H9 (cell line): ENCODE results near the gene TK1. TPM values are rescaled to one million over a fixed set of nuclear protein-coding genes. Genes with fewer than 3 reads are reported as not detected.

ENCODE experiments used
- DNase-seq: peaks from one replicate; pipeline ENCODE4 v3.0.0-alpha.2; 2017
- H2AFZ ChIP-seq: one replicate; pipeline ENCODE4 v1.6.1; 2013; ENCODE audit warnings: mild to moderate bottlenecking, low read length, control low read depth, moderate library complexity
- H2AK5ac ChIP-seq: 2 replicates; pipeline ENCODE4 v1.6.1; 2013; ENCODE audit warnings: low read length, control low read depth, mixed read lengths; ENCODE audit not compliant: insufficient read length
- H2BK120ac ChIP-seq: one replicate; pipeline ENCODE4 v1.6.1; 2013; ENCODE audit warnings: low read depth, mild to moderate bottlenecking, low read length, control low read depth, inconsistent platforms; ENCODE audit not compliant: poor library complexity, severe bottlenecking
- H2BK12ac ChIP-seq: 2 replicates; pipeline ENCODE4 v1.6.1; 2013; ENCODE audit warnings: low read length, control low read depth, mixed read lengths, low read depth; ENCODE audit not compliant: insufficient read length
- H2BK15ac ChIP-seq: 2 replicates; pipeline ENCODE4 v1.6.1; 2013; ENCODE audit warnings: low read depth, low read length, control low read depth
- H2BK20ac ChIP-seq: one replicate; pipeline ENCODE4 v1.6.1; 2013; ENCODE audit warnings: low read depth, mild to moderate bottlenecking, low read length, control low read depth, inconsistent platforms; ENCODE audit not compliant: poor library complexity, severe bottlenecking
- H2BK5ac ChIP-seq: 2 replicates; pipeline ENCODE4 v1.6.1; 2013; ENCODE audit warnings: low read length, control low read depth, mixed read lengths; ENCODE audit not compliant: insufficient read length
- H3K14ac ChIP-seq: 2 replicates; pipeline ENCODE4 v1.6.1; 2013; ENCODE audit warnings: low read length, control low read depth; ENCODE audit not compliant: insufficient read depth
- H3K18ac ChIP-seq: 2 replicates; pipeline ENCODE4 v1.6.1; 2013; ENCODE audit warnings: low read depth, mild to moderate bottlenecking, mixed read lengths, low read length, control low read depth; ENCODE audit not compliant: insufficient read length
- H3K23ac ChIP-seq: 2 replicates; pipeline ENCODE4 v1.6.1; 2013; ENCODE audit warnings: low read length, control low read depth, mixed read lengths, low read depth; ENCODE audit not compliant: insufficient read length
- H3K23me2 ChIP-seq: 2 replicates; pipeline ENCODE4 v1.6.1; 2013; ENCODE audit warnings: low read depth, mild to moderate bottlenecking, mixed read lengths, low read length, control low read depth; ENCODE audit not compliant: insufficient read length, poor library complexity, severe bottlenecking
- H3K27ac ChIP-seq: 2 replicates; pipeline ENCODE4 v1.5.1; 2013; ENCODE audit warnings: low read length, control low read depth, mixed read lengths, low read depth; ENCODE audit not compliant: insufficient read length
- H3K27me3 ChIP-seq: 2 replicates; pipeline ENCODE4 v1.6.1; 2013; ENCODE audit warnings: low read length, control low read depth, inconsistent platforms; ENCODE audit not compliant: insufficient read depth
- H3K4ac ChIP-seq: 2 replicates; pipeline ENCODE4 v1.6.1; 2013; ENCODE audit warnings: low read depth, mild to moderate bottlenecking, control low read depth, inconsistent platforms, low read length, moderate library complexity
- H3K4me1 ChIP-seq: 2 replicates; pipeline ENCODE4 v1.6.1; 2013; ENCODE audit warnings: low read length, control low read depth, inconsistent platforms; ENCODE audit not compliant: insufficient read depth
- H3K4me2 ChIP-seq: 2 replicates; pipeline ENCODE4 v1.6.1; 2013; ENCODE audit warnings: low read length, control low read depth, mixed read lengths; ENCODE audit not compliant: insufficient read length, insufficient read depth
- H3K56ac ChIP-seq: 2 replicates; pipeline ENCODE4 v1.6.1; 2013; ENCODE audit warnings: low read depth, mild to moderate bottlenecking, mixed read lengths, low read length, control low read depth; ENCODE audit not compliant: insufficient read length
- H3K79me1 ChIP-seq: 2 replicates; pipeline ENCODE4 v1.6.1; 2013; ENCODE audit warnings: low read depth, mild to moderate bottlenecking, moderate library complexity, low read length, control low read depth, inconsistent platforms; ENCODE audit not compliant: insufficient read depth, poor library complexity, severe bottlenecking
- H3K79me2 ChIP-seq: 2 replicates; pipeline ENCODE4 v1.6.1; 2013; ENCODE audit warnings: low read length, control low read depth, inconsistent platforms; ENCODE audit not compliant: insufficient read depth
- H3K9ac ChIP-seq: 2 replicates; pipeline ENCODE4 v1.6.1; 2013; ENCODE audit warnings: low read length, control low read depth, mixed read lengths; ENCODE audit not compliant: insufficient read length; ENCODE audit errors: extremely low read depth
- H3K9me3 ChIP-seq: one replicate; pipeline ENCODE4 v1.6.1; 2013; ENCODE audit warnings: low read depth, low read length, inconsistent platforms; ENCODE audit not compliant: control insufficient read depth
- H3T11ph ChIP-seq: one replicate; pipeline ENCODE4 v1.6.1; 2013; ENCODE audit warnings: mild to moderate bottlenecking, low read length, control low read depth, inconsistent platforms
- H4K20me1 ChIP-seq: one replicate; pipeline ENCODE4 v1.6.1; 2013; ENCODE audit not compliant: control insufficient read depth, insufficient read length, insufficient read depth
- H4K5ac ChIP-seq: 2 replicates; pipeline ENCODE4 v1.6.1; 2013; ENCODE audit warnings: low read depth, mild to moderate bottlenecking, mixed read lengths, low read length, control low read depth; ENCODE audit not compliant: insufficient read length
- H4K8ac ChIP-seq: replicated peaks from 2 replicates; pipeline ENCODE4 v1.6.1; 2013; ENCODE audit warnings: low read length, control low read depth, mixed read lengths, low read depth; ENCODE audit not compliant: insufficient read length
- H4K91ac ChIP-seq: 2 replicates; pipeline ENCODE4 v1.6.1; 2013; ENCODE audit warnings: low read depth, mild to moderate bottlenecking, moderate library complexity, mixed read lengths, low read length, control low read depth; ENCODE audit not compliant: insufficient read length
- H3K27ac Mint-ChIP-seq, 3 experiments: 2 replicates in 2 of 3; 3 replicates in 1 of 3; pipeline ENCODE4 v1.8.0; 2020 to 2021; ENCODE audit warnings: mixed read lengths in 3 of 3, mild to moderate bottlenecking in 1 of 3, moderate library complexity in 1 of 3
- H3K27me3 Mint-ChIP-seq: 2 replicates; pipeline ENCODE4 v1.8.0; 2021; ENCODE audit warnings: low read depth, mild to moderate bottlenecking, moderate library complexity, mixed read lengths
- H3K36me3 Mint-ChIP-seq, 3 experiments: 2 replicates in 2 of 3; 3 replicates in 1 of 3; pipeline ENCODE4 v1.8.0; 2020 to 2021; ENCODE audit warnings: low read depth in 3 of 3, mixed read lengths in 3 of 3; ENCODE audit not compliant: insufficient read depth in 1 of 3
- H3K4me1 Mint-ChIP-seq, 2 experiments: 2 replicates each; pipeline ENCODE4 v1.8.0; 2020; ENCODE audit warnings: mixed read lengths in 2 of 2
- H3K4me3 Mint-ChIP-seq, 2 experiments: 2 replicates in 1 of 2; 3 replicates in 1 of 2; pipeline ENCODE4 v1.8.0; 2020 to 2021; ENCODE audit warnings: mild to moderate bottlenecking in 2 of 2, mixed read lengths in 2 of 2, moderate library complexity in 1 of 2
- H3K9me3 Mint-ChIP-seq, 2 experiments: 2 replicates in 1 of 2; 3 replicates in 1 of 2; pipeline ENCODE4 v1.8.0; 2020; ENCODE audit warnings: mild to moderate bottlenecking in 2 of 2, mixed read lengths in 2 of 2, moderate library complexity in 1 of 2
- CTCF ChIP-seq: fragments of 200-600 bp; sonication (generic); conservative IDR thresholded peaks from 3 replicates; pipeline ENCODE4 v1.8.0; 2021; ENCODE audit warnings: antibody characterized with exemption, mild to moderate bottlenecking
- WGBS: extraction: QIAGEN DNeasy Blood & Tissue Kit; methylation state at CpG from one replicate; pipeline ENCODE4 v1.1.7; 2013; ENCODE audit warnings: missing lambda C conversion rate, low lambda C conversion rate, mixed read lengths; ENCODE audit not compliant: insufficient read length; ENCODE audit errors: extremely low coverage; 5-methylcytosine and 5-hydroxymethylcytosine counted together
- total RNA-seq: library from RNA; stranded (reverse); gene quantifications from 2 replicates; pipeline ENCODE4 v1.2.1, GENCODE V29; 2021

The TK1 gene
- total RNA-seq, 1 experiment from 2014 or later: 95.8 TPM

DNA sequence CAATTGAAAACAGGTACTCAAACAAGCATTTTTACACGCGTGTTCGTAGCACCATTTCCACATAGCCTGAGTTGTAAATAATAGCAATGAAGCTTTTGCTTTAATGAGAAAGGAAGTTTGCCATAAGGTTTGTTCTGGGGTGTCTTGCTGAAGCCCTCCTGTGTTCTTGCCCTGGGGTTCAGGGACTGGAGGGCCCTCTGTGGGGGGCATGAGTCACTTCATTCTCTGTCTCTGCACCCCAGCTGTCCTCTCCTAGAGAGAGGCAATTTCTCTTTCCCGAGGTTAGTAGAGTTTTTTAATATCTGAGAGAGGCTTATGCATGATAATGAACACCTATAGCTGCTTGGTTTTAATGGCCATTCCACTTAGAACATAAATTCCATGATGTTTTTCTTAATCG is 9.9 kb upstream of the TK1 start:
- no peak overlapping the region for H2BK5ac ChIP-seq
- H3K4ac ChIP-seq: no peak overlapping the region
- no peak overlapping the region for H3K14ac ChIP-seq
- H3K9me3 Mint-ChIP-seq: no peaks in the 10 kb centered on the region
- H2AFZ ChIP-seq: no peak overlapping the region
- no peak overlapping the region for H2BK12ac ChIP-seq
- no peak overlapping the region for H4K8ac ChIP-seq
- peaks cover 24 to 25% of the 10 kb centered on the region in 2 experiments for H3K4me1 Mint-ChIP-seq
- no peak overlapping the region for H2BK120ac ChIP-seq
- no peaks in the 10 kb centered on the region for H3K9me3 ChIP-seq
- no peak overlapping the region for H2BK15ac ChIP-seq
- no peak for TF ChIP-seq CTCF
- H4K5ac ChIP-seq: no peak overlapping the region
- no peak overlapping the region for H3K18ac ChIP-seq
- no peak overlapping the region for H3K27ac ChIP-seq
- H4K91ac ChIP-seq: no peak overlapping the region
- no peak overlapping the region for H3K4me2 ChIP-seq
- H3K56ac ChIP-seq: no peak overlapping the region
- no peak overlapping the region for H3K9ac ChIP-seq
- H3K4me3 Mint-ChIP-seq: peak overlapping the region in 1 of 2 experiments; percentile 9; a peak in 1 of 5 replicates
- DNase-seq: no peak
- H3K4me1 ChIP-seq: peaks cover 10% of the 10 kb centered on the region; the same call in 1 of the 2 replicates
- H3K23me2 ChIP-seq: no peaks in the 10 kb centered on the region
- H3K79me1 ChIP-seq: no peaks in the 10 kb centered on the region
- no peak overlapping the region for H3K23ac ChIP-seq
- no peaks in the 10 kb centered on the region; the same call in 1 of the 2 replicates for H3K79me2 ChIP-seq
- no peak overlapping the region for H2BK20ac ChIP-seq
- H3T11ph ChIP-seq: no peak overlapping the region
- peaks cover 25 to 66% (median 63%) of the 10 kb centered on the region in 3 experiments; a peak in 6 of 7 replicates for H3K36me3 Mint-ChIP-seq
- H4K20me1 ChIP-seq: no peaks in the 10 kb centered on the region
- H3K27me3 Mint-ChIP-seq: no peaks in the 10 kb centered on the region
- WGBS: no CpG with 5 or more reads among the region's 5 CpGs
- no peaks in the 10 kb centered on the region for H3K27me3 ChIP-seq
- H2AK5ac ChIP-seq: no peak overlapping the region
- H3K27ac Mint-ChIP-seq: peak overlapping the region in 1 of 3 experiments; percentile 76; a peak in 4 of 7 replicates
